KOPT-K1 (cell line): ENCODE measurements around the gene DISP3.

Experiments
- H3K27ac ChIP-seq: fragments of 200-600 bp; sonication (generic); 2 replicates; pipeline ENCODE4 v1.5.1; 2016; ENCODE audit warnings: antibody characterized with exemption, mild to moderate bottlenecking, low read depth, low read length; ENCODE audit not compliant: poor library complexity, severe bottlenecking
- H3K36me3 ChIP-seq: fragments of 200-600 bp; sonication (generic); 2 replicates; pipeline ENCODE4 v1.5.1; 2017; ENCODE audit warnings: antibody characterized with exemption, mild to moderate bottlenecking, low read length, moderate library complexity; ENCODE audit not compliant: insufficient read depth
- H3K9me3 ChIP-seq: fragments of 200-600 bp; sonication (generic); 2 replicates; pipeline ENCODE4 v1.5.1; 2017; ENCODE audit warnings: antibody characterized with exemption, low read length, mild to moderate bottlenecking; ENCODE audit not compliant: insufficient read depth, poor library complexity, severe bottlenecking

The DISP3 gene

DNA sequence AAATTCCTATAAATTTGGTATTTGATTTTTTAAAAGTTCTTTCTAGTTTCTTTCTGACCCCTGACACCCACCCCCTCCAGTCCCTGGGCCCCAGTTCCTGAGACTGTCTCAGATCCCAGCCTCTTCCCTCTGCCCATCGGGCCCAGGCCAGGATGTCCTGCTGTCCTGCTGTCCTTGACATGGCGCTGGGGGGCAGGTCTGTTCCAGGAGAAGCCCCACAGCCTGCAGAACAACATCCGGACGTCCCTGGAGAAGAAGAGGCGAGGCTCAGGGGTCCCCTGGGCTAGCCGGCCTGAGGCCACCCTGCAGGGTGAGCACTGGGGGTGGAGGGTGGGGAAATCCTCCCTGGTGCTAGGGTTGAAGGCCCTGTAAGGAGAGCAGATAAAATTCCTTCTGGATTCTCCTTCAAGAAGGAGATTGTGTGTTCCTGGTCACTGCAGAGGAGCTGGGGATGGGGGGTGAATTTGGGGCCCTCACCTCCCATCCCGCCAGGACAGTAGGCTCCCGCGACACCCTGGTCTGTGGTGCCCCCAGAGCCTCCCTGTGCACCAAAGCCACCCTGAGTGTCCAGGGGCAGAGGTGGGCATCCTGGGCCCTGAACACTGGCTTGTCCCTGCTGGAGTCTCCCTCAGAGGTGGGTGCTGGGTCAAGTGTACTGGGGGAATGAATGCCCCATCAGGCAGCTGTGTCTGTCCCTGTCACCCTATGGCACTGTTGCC, 45.0 kb downstream of the DISP3 start:
- Histone ChIP-seq H3K9me3 (no peaks in the 10 kb centered on the region), H3K27ac (no peak overlapping the region), H3K36me3 (peaks cover 34% of the 10 kb centered on the region)

DNA sequence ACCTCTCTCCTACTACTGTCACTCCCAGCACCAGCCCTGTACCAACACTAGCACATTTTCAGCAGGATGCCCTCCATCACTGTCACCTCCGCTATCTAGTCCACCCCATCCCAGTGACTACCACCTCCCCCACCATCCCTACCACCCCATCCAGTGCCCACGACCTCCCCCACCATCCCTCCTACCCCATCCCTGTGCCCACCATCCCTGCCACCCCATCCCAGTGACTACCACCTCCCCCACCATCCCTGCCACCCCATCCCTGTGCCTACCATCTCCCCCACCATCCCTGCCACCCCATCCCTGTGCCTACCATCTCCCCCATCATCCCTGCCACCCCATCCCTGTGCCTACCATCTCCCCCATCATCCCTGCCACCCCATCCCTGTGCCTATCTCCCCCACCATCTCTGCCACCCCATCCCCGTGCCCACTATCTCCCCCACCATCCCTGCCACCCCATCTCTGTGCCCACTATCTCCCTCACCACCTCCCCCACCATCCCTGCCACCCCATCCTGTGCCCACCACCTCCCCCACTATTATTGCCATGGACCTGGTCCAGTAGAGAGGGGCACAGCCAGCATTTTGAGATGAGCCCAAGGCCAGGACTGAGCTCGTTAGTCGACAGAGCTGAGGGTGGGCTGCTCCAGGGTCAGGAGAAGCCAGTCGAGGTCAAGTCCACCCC, 45.7 kb downstream of the DISP3 start:
- no peak overlapping the region for H3K27ac ChIP-seq
- peaks cover 28% of the 10 kb centered on the region for H3K36me3 ChIP-seq
- no peaks in the 10 kb centered on the region for H3K9me3 ChIP-seq

DNA sequence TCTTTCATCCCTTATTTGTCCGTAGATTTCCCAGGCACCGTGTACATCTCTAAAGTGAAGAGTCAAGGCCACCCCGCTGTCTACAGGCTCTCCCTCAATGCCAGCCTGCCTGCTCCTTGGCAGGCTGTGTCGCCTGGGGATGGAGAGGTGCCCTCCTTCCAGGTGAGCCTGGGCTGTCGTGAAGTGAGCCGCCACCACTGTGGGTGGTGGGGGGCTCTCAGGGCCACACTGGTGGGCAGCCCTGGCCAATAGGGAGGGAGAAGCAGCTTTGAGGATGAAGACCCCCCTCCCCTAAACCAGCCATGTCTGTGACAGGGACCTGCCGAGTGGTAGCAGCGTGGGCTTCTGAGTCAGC, 46.2 kb downstream of the DISP3 start:
- Histone ChIP-seq H3K27ac (no peak overlapping the region), H3K9me3 (no peaks in the 10 kb centered on the region), H3K36me3 (peaks cover 23% of the 10 kb centered on the region)

DNA sequence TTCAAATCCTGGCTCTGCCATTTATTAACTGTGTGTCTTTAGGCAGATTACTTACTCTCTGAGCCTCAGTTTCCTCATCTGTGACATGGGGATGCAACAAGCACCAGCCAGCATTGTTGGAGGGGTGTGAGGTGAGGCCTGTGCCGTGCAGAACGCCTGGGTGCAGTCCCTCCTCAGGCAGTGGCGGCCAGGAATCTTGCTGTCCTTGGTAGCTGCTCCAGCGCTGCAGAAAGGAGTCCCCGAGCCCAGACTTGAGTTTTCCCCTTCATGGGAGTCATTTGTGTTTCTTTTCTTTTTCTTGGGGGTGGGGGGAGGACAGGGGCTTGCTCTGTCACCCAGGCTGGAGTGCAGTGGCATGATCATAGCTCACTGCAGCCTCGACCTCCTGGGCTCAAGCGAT, 46.6 kb downstream of the DISP3 start:
- Histone ChIP-seq H3K36me3 (peaks cover 19% of the 10 kb centered on the region), H3K9me3 (no peaks in the 10 kb centered on the region), H3K27ac (no peak overlapping the region)

DNA sequence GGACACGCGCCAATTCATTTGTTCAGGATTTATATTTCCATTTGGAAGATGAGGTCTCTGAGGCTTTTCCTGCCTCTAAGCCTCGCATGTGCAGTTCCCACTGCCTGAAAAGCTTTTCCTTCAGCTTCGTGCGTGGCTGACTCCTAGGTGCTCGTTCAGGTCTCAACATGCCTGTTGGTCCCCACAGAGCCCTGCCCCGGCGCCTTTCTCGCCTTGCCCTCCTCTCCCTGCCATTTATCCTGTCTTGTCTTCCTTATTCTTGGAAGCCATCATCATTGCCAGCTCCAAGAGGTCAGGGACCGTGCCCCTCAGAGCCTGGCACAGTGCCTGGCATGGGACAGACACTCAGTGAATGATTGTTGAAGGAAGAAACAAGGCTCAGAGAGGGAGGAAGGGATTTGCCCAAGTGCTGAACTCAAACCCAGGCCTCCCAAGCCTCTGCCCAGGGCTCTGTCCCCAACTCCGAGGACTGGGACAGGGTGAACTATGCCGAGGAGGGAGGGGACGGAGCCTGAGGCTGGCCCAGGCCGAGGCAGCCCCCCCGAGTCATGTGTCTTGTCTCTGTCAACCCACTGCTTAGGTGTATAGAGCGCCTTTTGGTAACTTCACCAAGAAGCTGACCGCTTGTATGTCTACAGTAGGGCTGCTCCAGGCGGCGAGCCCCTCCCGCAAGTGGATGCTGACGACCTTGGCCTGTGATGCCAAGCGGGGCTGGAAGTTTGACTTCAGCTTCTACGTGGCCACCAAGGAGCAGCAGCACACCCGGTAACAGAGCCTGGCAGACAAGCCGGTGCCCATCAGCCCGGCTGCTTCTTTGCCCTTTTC, 47.3 kb downstream of the DISP3 start:
- Histone ChIP-seq H3K36me3 (peaks cover 17% of the 10 kb centered on the region), H3K27ac (no peak overlapping the region), H3K9me3 (no peaks in the 10 kb centered on the region)

DNA sequence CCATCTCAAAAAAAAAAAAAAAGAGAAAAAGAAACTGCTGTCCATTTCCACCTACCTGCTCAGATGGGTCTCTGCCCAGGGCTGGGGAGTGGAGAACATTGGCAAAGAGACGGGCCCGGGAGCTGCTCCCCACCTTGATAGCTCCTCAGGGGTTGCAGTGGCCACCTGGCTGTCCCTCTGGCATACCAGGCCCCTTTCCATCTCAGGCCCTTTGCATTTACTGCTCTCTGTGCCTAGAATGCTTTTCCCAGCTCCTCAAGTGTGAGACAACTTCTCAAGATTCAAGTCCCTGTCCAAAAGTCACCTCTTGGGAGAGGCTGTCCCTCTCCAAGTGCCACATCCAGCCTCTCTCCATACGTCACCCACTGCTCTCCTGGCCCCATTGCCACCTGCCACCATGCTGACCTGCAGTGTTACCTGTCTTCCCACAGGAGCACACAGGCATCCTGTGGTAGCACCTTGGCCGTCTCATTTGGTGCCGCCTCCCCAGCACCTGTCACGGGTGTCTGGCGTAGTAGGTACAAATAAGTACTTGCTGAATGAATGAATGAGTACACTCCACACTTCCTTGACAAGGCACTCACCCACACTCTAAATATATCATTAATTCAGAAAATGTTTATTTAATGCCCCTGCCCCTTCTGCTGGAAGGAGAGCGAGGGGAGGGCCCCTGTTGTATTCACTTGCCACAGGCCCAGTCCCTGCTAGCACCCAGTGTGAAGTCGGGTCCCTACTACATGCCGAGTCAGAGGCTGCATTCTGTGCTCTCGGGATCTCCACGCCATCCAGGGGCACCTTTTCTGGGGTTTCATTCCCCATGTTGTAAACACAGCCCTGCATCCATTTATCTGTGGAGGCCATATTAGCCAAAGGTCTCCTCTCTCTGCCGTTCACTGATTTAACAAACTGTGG, 48.8 kb downstream of the DISP3 start:
- H3K9me3 ChIP-seq = no peaks in the 10 kb centered on the region
- H3K27ac ChIP-seq = no peak overlapping the region
- H3K36me3 ChIP-seq = peaks cover 14% of the 10 kb centered on the region; the same call in 1 of the 2 replicates

DNA sequence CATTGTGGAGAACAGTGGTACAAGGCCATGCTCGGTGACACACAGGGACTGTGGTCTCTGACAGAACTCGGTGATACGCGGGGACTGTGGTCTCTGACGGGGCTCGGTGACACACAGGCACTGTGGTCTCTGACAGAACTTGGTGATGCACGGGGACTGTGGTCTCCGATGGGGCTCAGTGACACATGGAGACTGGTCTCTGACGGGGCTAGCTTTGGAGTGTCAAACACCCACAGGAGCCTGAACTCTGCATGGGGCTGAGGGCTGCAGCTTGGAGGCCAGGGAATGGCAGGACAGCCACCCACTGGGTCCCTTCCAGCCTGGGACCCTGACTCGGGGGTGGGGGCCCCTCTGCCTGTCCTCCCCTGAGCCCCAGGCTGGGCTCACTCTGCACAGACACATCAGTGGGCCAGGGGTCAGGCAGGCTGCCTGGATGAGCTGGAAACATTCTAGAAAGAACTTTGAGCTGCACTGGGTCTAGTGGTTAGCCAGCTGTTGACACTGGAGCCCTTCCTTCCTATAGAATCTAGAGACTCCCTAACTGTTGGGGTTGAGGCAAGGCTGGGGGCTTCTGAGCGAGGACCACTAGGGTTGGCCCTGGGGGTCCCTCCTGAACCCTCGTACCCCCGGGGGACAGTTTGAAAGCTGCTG, 49.8 kb downstream of the DISP3 start:
- no peak overlapping the region for H3K27ac ChIP-seq
- H3K36me3 ChIP-seq = peaks cover 14% of the 10 kb centered on the region; the same call in 1 of the 2 replicates
- no peaks in the 10 kb centered on the region for H3K9me3 ChIP-seq

DNA sequence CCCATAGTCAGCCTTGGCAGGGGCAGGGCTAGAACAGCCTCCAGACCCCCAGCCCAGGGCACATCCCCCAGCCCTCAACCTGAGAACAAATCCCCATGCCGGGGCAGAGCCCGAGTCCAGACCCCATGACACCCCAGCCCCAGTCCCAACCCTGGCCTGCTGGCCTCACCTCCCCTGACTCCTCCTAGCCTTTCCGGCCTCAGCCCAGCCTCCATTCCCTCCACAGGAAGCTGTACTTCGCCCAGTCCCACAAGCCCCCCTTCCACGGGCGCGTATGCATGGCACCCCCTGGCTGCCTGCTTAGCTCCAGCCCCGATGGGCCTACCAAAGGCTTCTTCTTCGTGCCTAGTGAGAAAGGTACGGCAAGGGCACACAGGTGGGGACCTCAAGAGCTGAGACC, 50.4 kb downstream of the DISP3 start:
- no peak overlapping the region for H3K27ac ChIP-seq
- no peaks in the 10 kb centered on the region for H3K9me3 ChIP-seq
- peaks cover 14% of the 10 kb centered on the region; the same call in 1 of the 2 replicates for H3K36me3 ChIP-seq

DNA sequence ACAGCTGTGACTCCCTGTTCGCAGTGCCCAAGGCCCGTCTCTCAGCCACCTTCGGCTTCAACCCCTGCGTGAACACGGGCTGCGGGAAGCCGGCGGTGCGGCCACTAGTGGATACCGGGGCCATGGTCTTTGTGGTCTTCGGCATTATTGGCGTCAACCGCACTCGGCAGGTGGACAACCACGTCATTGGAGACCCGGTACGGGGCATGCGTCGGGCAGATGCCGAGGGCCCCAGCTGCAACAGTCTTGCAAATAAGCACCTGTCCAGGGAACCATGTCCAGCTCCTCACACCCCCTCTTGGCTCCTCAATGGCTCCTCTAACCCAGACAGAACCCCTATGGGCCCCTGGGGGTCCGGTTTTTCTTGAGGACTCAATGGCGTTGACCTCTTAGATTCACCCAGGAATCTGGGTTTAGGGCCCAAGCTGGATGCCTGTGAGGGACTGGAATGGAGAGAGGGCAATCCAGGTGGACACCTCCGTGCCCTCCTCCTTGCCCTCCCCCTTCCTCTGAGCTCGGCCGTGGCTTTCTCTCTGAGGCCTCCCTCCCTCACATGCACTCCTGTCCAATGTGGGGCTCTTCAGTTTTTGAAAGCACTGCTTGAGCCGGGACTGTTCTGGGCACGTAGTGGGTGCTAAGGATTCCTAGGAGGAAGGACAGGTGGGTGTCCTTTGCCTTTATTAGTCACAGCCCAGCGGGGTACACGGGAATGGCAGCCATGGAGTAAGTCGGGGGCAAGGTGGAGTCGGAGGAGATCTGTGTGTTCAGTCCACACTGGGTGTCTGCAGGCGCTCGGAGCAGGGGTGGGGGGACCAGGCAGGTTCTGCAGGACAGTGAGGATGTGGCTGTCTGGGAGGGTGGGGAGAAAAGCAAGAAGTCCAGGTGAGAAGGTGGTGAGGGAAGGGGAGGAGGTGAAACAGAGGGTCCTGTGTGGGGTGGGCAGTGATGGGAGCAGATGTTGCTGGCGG, 51.1 kb downstream of the DISP3 start:
- peaks cover 14% of the 10 kb centered on the region; the same call in 1 of the 2 replicates for H3K36me3 ChIP-seq
- H3K27ac ChIP-seq = no peak overlapping the region
- no peaks in the 10 kb centered on the region for H3K9me3 ChIP-seq

DNA sequence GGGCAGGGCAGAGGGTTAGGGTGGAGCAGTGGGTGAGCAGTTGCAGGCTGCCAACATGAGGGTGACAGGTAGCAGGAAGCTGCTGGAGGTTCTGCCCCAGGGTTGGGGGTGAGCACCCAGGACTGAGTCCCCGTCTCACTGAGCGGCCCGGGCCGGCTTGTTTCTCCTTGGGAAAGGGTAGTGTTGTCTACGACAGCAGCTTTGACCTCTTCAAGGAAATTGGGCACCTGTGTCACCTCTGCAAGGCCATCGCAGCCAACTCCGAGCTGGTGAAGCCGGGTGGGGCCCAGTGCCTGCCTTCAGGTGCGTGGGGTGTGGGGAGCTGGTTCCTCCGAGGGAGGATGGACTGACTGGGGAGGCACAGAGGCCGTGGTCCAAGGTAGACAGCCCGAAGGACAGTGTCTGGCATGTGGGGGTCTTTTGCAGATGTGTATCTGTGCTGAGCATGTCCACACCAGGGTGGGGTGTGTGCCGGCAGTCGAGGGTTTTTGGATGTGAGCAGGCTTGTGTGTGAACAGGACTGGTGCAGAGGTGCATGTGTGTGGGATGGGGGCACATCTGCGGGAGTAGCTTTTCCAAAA, 51.9 kb downstream of the DISP3 start:
- Histone ChIP-seq H3K27ac (no peak overlapping the region), H3K9me3 (no peaks in the 10 kb centered on the region), H3K36me3 (peaks cover 14% of the 10 kb centered on the region; the same call in 1 of the 2 replicates)

DNA sequence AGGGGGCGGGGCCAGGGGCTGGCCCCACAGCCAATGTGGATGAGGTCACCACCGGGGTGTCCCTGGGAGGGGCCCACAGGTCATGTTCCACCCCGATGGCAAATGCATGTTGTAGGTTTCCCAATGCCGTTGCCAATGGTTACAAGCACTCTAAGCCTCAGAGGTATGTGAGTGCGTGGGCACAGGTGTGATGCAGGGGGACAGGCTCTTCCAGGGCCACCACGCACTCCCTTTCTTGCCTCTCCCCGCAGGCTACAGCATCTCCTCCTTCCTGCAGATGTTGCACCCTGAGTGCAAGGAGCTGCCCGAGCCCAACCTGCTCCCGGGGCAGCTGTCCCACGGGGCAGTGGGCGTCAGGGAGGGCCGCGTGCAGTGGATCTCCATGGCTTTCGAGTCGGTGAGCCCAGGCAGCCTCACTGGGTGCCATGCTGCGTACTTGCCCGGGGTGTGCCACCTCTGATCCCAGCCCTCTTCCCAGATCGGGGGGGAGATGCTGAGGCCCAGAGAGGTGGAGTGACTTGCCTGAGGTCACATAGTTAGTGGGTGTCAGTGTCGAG, 52.4 kb downstream of the DISP3 start:
- Histone ChIP-seq H3K27ac (no peak overlapping the region), H3K36me3 (peaks cover 13% of the 10 kb centered on the region; the same call in 1 of the 2 replicates), H3K9me3 (no peaks in the 10 kb centered on the region)

DNA sequence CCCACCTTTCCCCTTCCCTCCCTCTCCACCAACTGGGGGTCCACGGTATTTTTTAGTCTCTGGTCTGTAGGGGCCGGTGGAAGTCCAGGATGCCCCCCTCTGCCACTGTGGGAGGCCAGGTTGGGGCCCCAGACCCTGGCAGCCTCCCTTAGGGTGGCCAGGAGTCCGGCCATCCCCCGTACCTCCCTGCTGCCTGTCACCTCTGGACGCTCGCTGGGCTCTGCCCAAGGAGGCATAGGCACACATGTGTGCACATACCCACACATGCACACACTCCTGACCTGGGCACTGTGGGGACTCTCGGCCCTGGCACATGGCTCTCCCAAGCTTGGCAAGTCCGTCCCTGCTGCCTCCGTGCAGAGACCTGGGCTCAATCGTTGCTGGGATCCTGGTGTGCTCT, 53.0 kb downstream of the DISP3 start:
- 0 out of 2 replicates have a peak, but pooled peaks cover 8% of the 10 kb centered on the region for H3K36me3 ChIP-seq
- H3K27ac ChIP-seq = no peak overlapping the region
- H3K9me3 ChIP-seq = no peaks in the 10 kb centered on the region
